Measurements from ENCODE around the gene KIF16B. TPM values are rescaled to one million over a fixed set of nuclear protein-coding genes. Genes with fewer than 3 reads are reported as not detected.

KIF16B gene
- total RNA-seq, 1 experiment from 2014 or later = 7.6 TPM

- CTCF ChIA-PET = no interaction called here
Measured at GRCh38 chr20:16477632-16478031, 95.6 kb downstream of the KIF16B start.

GRCh38 chr20:16476032-16476431 is 97.2 kb downstream of the KIF16B start:
- POLR2A ChIA-PET = no interaction called here
- no peak for TF ChIP-seq ELF4 (CRISPR knock-in tag; IDR thresholded peaks at IDR 0.05; ENCODE audit: low read depth)
- TF ChIP-seq NFATC4 (CRISPR knock-in tag; IDR thresholded peaks at IDR 0.05) = no peak
- no peak for TF ChIP-seq PRDM15 (CRISPR knock-in tag; IDR thresholded peaks at IDR 0.05)
- no peak for TF ChIP-seq NFE2L1 (CRISPR knock-in tag; IDR thresholded peaks at IDR 0.05)
- TF ChIP-seq CTCF (IDR thresholded peaks at IDR 0.05) = peak; percentile 23; the same call in 1 of the 2 replicates
- TF ChIP-seq MYBL2 (CRISPR knock-in tag; IDR thresholded peaks at IDR 0.05) = no peak
- TF ChIP-seq E2F5 (CRISPR knock-in tag; IDR thresholded peaks at IDR 0.05) = no peak

More at GRCh38 chr20:16477632-16478031, 95.6 kb downstream of the KIF16B start:
- no peak overlapping the region for H3K27ac Mint-ChIP-seq
- peaks cover 4% of the 10 kb centered on the region for H3K36me3 Mint-ChIP-seq
- ATAC-seq = no peak
- H3K4me3 Mint-ChIP-seq = no peak overlapping the region
- no peaks in the 10 kb centered on the region for H3K27me3 Mint-ChIP-seq (ENCODE audit: low read depth)
- DNase-seq (ENCODE audit: low spot score) = no peak
- POLR2A ChIA-PET = no interaction called here
- peaks cover 15% of the 10 kb centered on the region for H3K4me1 Mint-ChIP-seq
- peaks cover 6% of the 10 kb centered on the region for H3K9me3 Mint-ChIP-seq
- TF ChIP-seq FOXP1 (CRISPR knock-in tag; IDR thresholded peaks at IDR 0.05; ENCODE audit: borderline replicate concordance) (no peak), AFF4 (CRISPR knock-in tag; IDR thresholded peaks at IDR 0.05; ENCODE audit: borderline replicate concordance) (no peak), TEAD1 (CRISPR knock-in tag; IDR thresholded peaks at IDR 0.05) (no peak), CREB1 (CRISPR knock-in tag; IDR thresholded peaks at IDR 0.05) (no peak), GRHL2 (CRISPR knock-in tag; IDR thresholded peaks at IDR 0.05; ENCODE audit: insufficient replicate concordance, severe bottlenecking) (no peak), NFE2L1 (CRISPR knock-in tag; IDR thresholded peaks at IDR 0.05) (no peak), SP1 (CRISPR knock-in tag; conservative IDR thresholded peaks at IDR 0.05) (no peak), ZNF425 (CRISPR knock-in tag; conservative IDR thresholded peaks at IDR 0.05) (no peak), PRRX2 (CRISPR knock-in tag; IDR thresholded peaks at IDR 0.05) (no peak), MYBL2 (CRISPR knock-in tag; IDR thresholded peaks at IDR 0.05) (no peak)

More at GRCh38 chr20:16476032-16476431, 97.2 kb downstream of the KIF16B start:
- Mint-ChIP-seq H3K27ac (no peak overlapping the region), H3K4me3 (no peak overlapping the region), H3K9me3 (peaks cover 6% of the 10 kb centered on the region), H3K36me3 (peaks cover 4% of the 10 kb centered on the region), H3K27me3 (ENCODE audit: low read depth) (no peaks in the 10 kb centered on the region), H3K4me1 (peaks cover 12% of the 10 kb centered on the region)
- DNase-seq (ENCODE audit: low spot score) (no peak), ATAC-seq (peak; percentile 62)
- CTCF ChIA-PET = interaction anchor here (0.6 to 1.2 kb wide), 3 partner anchors 9 to 1238 kb away, joined by 3 read pairs; no protein-coding TSS in a partner anchor

Measured in WTC11 (cell line).